HEK293 (cell line): Measurements from ENCODE around the gene UNC119.

Experiments used
- KLF10 ChIP-seq: fragments of 450-650 bp; IDR thresholded peaks from 2 replicates; pipeline ENCODE4 v1.5.1; 2018; ENCODE audit warnings: missing biosample characterization, mild to moderate bottlenecking, missing genetic modification characterization
- KLF16 ChIP-seq: fragments of 450-650 bp; formaldehyde crosslinking; IDR thresholded peaks from 2 replicates; pipeline ENCODE4 v1.5.1; 2017; ENCODE audit warnings: missing biosample characterization, missing genetic modification characterization
- SCRT2 ChIP-seq: fragments of 450-650 bp; formaldehyde crosslinking; IDR thresholded peaks from 2 replicates; pipeline ENCODE4 v1.5.1; 2016; ENCODE audit warnings: missing biosample characterization, missing genetic modification characterization
- SETDB1 ChIP-seq: IDR thresholded peaks from one replicate; pipeline ENCODE4 v1.6.1; 2017; ENCODE audit warnings: mild to moderate bottlenecking, low read length, moderate library complexity, mixed read lengths; ENCODE audit not compliant: insufficient read length
- ZBTB48 ChIP-seq: fragments of 450-650 bp; formaldehyde crosslinking; IDR thresholded peaks from 2 replicates; pipeline ENCODE4 v1.5.1; 2016; ENCODE audit warnings: missing biosample characterization, missing genetic modification characterization
- ZFP3 ChIP-seq: fragments of 450-650 bp; formaldehyde crosslinking; IDR thresholded peaks from 2 replicates; pipeline ENCODE4 v1.5.1; 2016; ENCODE audit warnings: low read depth, missing biosample characterization, missing genetic modification characterization
- ZIC2 ChIP-seq: fragments of 450-650 bp; formaldehyde crosslinking; IDR thresholded peaks from 2 replicates; pipeline ENCODE4 v1.5.1; 2016; ENCODE audit warnings: missing biosample characterization, missing genetic modification characterization
- ZNF138 ChIP-seq: fragments of 450-650 bp; formaldehyde crosslinking; IDR thresholded peaks from 2 replicates; pipeline ENCODE4 v1.5.1; 2016; ENCODE audit warnings: missing biosample characterization, missing genetic modification characterization, borderline replicate concordance
- ZNF169 ChIP-seq: fragments of 450-650 bp; formaldehyde crosslinking; IDR thresholded peaks from 2 replicates; pipeline ENCODE4 v1.5.1; 2016; ENCODE audit warnings: missing biosample characterization, missing genetic modification characterization
- ZNF184 ChIP-seq: fragments of 450-650 bp; IDR thresholded peaks from 2 replicates; pipeline ENCODE4 v1.5.1; 2018; ENCODE audit warnings: missing biosample characterization, mild to moderate bottlenecking, missing genetic modification characterization
- ZNF221 ChIP-seq: fragments of 450-650 bp; formaldehyde crosslinking; IDR thresholded peaks from 2 replicates; pipeline ENCODE4 v1.5.1; 2017; ENCODE audit warnings: missing biosample characterization, missing genetic modification characterization, borderline replicate concordance
- ZNF274 ChIP-seq, 2 experiments: fragments of 200-500 bp in 1 of 2; fragments of 450-650 bp in 1 of 2; sonication (Bioruptor generic) in 1 of 2; formaldehyde crosslinking in 1 of 2; IDR thresholded peaks; 2 replicates each; pipeline versions ENCODE4 v1.5.1 to v1.6.1; 2014 to 2016; ENCODE audit warnings: borderline replicate concordance in 1 of 2, inconsistent platforms in 1 of 2, low read length in 1 of 2, missing biosample characterization in 1 of 2, missing genetic modification characterization in 1 of 2
- ZNF335 ChIP-seq: fragments of 450-650 bp; formaldehyde crosslinking; conservative IDR thresholded peaks from 2 replicates; pipeline ENCODE4 v1.5.1; 2016; ENCODE audit warnings: missing biosample characterization, missing genetic modification characterization
- ZNF341 ChIP-seq: fragments of 450-650 bp; formaldehyde crosslinking; IDR thresholded peaks from 2 replicates; pipeline ENCODE4; 2016; ENCODE audit warnings: low read depth, missing biosample characterization, missing genetic modification characterization
- ZNF473 ChIP-seq: fragments of 450-650 bp; formaldehyde crosslinking; IDR thresholded peaks from 2 replicates; pipeline ENCODE4 v1.5.1; 2017; ENCODE audit warnings: missing biosample characterization, missing genetic modification characterization
- ZNF48 ChIP-seq: fragments of 450-650 bp; formaldehyde crosslinking; IDR thresholded peaks from 2 replicates; pipeline ENCODE4 v1.5.1; 2016; ENCODE audit warnings: missing biosample characterization, missing genetic modification characterization
- ZNF558 ChIP-seq: fragments of 450-650 bp; formaldehyde crosslinking; IDR thresholded peaks from 2 replicates; pipeline ENCODE4 v1.5.1; 2016; ENCODE audit warnings: missing biosample characterization, missing genetic modification characterization
- ZNF600 ChIP-seq: fragments of 450-650 bp; formaldehyde crosslinking; IDR thresholded peaks from 2 replicates; pipeline ENCODE4 v1.5.1; 2016; ENCODE audit warnings: missing biosample characterization, missing genetic modification characterization
- ZNF610 ChIP-seq: fragments of 450-650 bp; formaldehyde crosslinking; IDR thresholded peaks from 2 replicates; pipeline ENCODE4 v1.5.1; 2016; ENCODE audit warnings: missing biosample characterization, missing genetic modification characterization, borderline replicate concordance
- ZNF629 ChIP-seq: fragments of 450-650 bp; formaldehyde crosslinking; IDR thresholded peaks from 2 replicates; pipeline ENCODE4 v1.5.1; 2017; ENCODE audit warnings: missing biosample characterization, missing genetic modification characterization
- ZNF660 ChIP-seq: fragments of 450-650 bp; IDR thresholded peaks from 2 replicates; pipeline ENCODE4 v1.5.1; 2018; ENCODE audit warnings: missing biosample characterization, mild to moderate bottlenecking, missing genetic modification characterization
- ZNF747 ChIP-seq: fragments of 450-650 bp; formaldehyde crosslinking; IDR thresholded peaks from 2 replicates; pipeline ENCODE4 v1.5.1; 2016; ENCODE audit warnings: missing biosample characterization, missing genetic modification characterization
- ZNF777 ChIP-seq: fragments of 450-650 bp; formaldehyde crosslinking; IDR thresholded peaks from 2 replicates; pipeline ENCODE4 v1.5.1; 2017; ENCODE audit warnings: missing biosample characterization, missing genetic modification characterization, borderline replicate concordance
- ZNF785 ChIP-seq: fragments of 450-650 bp; formaldehyde crosslinking; IDR thresholded peaks from 2 replicates; pipeline ENCODE4 v1.5.1; 2016; ENCODE audit warnings: missing biosample characterization, missing genetic modification characterization
- ZNF791 ChIP-seq: fragments of 450-650 bp; formaldehyde crosslinking; IDR thresholded peaks from 2 replicates; pipeline ENCODE4 v1.5.1; 2016; ENCODE audit warnings: missing biosample characterization, missing genetic modification characterization
- ZNF830 ChIP-seq: fragments of 450-650 bp; IDR thresholded peaks from 2 replicates; pipeline ENCODE4 v1.5.0; 2018; ENCODE audit warnings: missing biosample characterization, missing genetic modification characterization, low read depth, mild to moderate bottlenecking, moderate library complexity
- ZNF843 ChIP-seq: fragments of 450-650 bp; formaldehyde crosslinking; IDR thresholded peaks from 2 replicates; pipeline ENCODE4 v1.5.1; 2016; ENCODE audit warnings: missing biosample characterization, missing genetic modification characterization
- TF ChIP-seq, protein P1 (sequence below): fragments of 450-650 bp; formaldehyde crosslinking; IDR thresholded peaks from 2 replicates; pipeline ENCODE4 v1.5.1; 2016; ENCODE audit warnings: missing biosample characterization, missing genetic modification characterization
- TF ChIP-seq, protein P2 (sequence below): fragments of 450-650 bp; formaldehyde crosslinking; IDR thresholded peaks from 2 replicates; pipeline ENCODE4 v1.5.1; 2016; ENCODE audit warnings: missing biosample characterization, missing genetic modification characterization
- TF ChIP-seq, protein P3 (sequence below): fragments of 450-650 bp; formaldehyde crosslinking; IDR thresholded peaks from 2 replicates; pipeline ENCODE4 v1.5.1; 2016; ENCODE audit warnings: missing biosample characterization, missing genetic modification characterization
- TF ChIP-seq, protein P4 (sequence below): IDR thresholded peaks from 2 replicates; pipeline ENCODE4 v1.6.1; 2011; ENCODE audit warnings: mild to moderate bottlenecking, low read depth, low read length, borderline replicate concordance
- TF ChIP-seq, protein P5 (sequence below): fragments of 450-650 bp; formaldehyde crosslinking; IDR thresholded peaks from 2 replicates; pipeline ENCODE4 v1.5.1; 2016; ENCODE audit warnings: missing biosample characterization, missing genetic modification characterization

The UNC119 gene

DNA sequence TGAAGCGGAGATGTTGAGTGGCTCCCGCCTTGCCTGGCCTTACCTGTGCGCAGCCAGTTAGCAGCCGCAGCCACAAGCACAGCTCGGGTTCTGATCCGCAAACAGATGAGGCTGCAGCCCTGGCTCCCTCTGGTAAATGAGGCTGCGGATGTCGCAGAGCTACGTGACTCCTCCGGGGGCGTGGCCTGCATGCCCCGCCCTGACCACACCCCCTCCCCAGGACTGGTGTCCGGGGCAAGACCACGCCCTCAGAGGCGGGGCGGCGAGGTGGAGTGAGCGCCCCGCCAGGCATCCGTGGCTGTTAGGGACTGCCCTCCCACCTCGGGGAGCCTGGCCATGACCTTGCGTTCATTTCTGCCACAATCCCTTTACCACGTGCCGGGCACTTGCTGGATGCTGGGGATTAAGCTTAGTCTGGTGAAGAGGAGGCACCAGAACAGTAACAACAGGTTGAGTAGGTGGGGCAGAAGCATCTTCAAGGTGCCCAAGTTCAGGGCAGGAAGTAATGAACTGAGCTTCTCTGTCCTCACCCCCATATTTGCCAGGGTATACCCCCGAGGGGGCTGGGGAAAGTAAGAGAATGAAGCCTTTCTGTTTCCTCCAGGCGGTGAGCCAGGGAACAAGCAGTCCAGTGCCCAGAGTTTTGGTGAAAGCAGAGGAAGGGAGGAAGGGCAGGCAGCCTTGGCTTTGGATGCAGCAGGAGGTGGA lies 24.5 kb upstream of the UNC119 start, which contains the start of gene ALDOC (continued):
- TF ChIP-seq ZNF221 (tag by site-specific recombination): no peak
- TF ChIP-seq ZIC2: no peak
- no peak for TF ChIP-seq ZNF791 (tag by site-specific recombination)
- no peak for TF ChIP-seq KLF16 (tag by site-specific recombination)
- TF ChIP-seq SCRT2 (tag by site-specific recombination): peak; percentile 84
- TF ChIP-seq ZNF169 (tag by site-specific recombination): no peak
- no peak for TF ChIP-seq ZNF138
- no peak for TF ChIP-seq ZNF660 (tag by site-specific recombination)
- no peak for TF ChIP-seq ZNF558 (tag by site-specific recombination)
- TF ChIP-seq ZNF600 (tag by site-specific recombination): peak; percentile 49; the same call in 1 of the 2 replicates
- TF ChIP-seq, protein P1, sequence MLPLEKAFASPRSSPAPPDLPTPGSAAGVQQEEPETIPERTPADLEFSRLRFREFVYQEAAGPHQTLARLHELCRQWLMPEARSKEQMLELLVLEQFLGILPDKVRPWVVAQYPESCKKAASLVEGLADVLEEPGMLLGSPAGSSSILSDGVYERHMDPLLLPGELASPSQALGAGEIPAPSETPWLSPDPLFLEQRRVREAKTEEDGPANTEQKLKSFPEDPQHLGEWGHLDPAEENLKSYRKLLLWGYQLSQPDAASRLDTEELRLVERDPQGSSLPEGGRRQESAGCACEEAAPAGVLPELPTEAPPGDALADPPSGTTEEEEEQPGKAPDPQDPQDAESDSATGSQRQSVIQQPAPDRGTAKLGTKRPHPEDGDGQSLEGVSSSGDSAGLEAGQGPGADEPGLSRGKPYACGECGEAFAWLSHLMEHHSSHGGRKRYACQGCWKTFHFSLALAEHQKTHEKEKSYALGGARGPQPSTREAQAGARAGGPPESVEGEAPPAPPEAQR: no peak
- peak; percentile 91 for TF ChIP-seq ZNF341 (tag by site-specific recombination)
- peak; percentile 80 for TF ChIP-seq ZBTB48 (tag by site-specific recombination)
- TF ChIP-seq KLF10 (tag by site-specific recombination): peak; percentile 86; the same call in 1 of the 2 replicates
- peak; percentile 26; the same call in 1 of the 2 replicates for TF ChIP-seq ZNF629 (tag by site-specific recombination)
- TF ChIP-seq ZNF777 (tag by site-specific recombination): no peak
- TF ChIP-seq, protein P2, sequence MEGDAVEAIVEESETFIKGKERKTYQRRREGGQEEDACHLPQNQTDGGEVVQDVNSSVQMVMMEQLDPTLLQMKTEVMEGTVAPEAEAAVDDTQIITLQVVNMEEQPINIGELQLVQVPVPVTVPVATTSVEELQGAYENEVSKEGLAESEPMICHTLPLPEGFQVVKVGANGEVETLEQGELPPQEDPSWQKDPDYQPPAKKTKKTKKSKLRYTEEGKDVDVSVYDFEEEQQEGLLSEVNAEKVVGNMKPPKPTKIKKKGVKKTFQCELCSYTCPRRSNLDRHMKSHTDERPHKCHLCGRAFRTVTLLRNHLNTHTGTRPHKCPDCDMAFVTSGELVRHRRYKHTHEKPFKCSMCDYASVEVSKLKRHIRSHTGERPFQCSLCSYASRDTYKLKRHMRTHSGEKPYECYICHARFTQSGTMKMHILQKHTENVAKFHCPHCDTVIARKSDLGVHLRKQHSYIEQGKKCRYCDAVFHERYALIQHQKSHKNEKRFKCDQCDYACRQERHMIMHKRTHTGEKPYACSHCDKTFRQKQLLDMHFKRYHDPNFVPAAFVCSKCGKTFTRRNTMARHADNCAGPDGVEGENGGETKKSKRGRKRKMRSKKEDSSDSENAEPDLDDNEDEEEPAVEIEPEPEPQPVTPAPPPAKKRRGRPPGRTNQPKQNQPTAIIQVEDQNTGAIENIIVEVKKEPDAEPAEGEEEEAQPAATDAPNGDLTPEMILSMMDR (tag by site-specific recombination): no peak
- no peak for TF ChIP-seq ZNF830 (tag by site-specific recombination)
- no peak for TF ChIP-seq SETDB1
- TF ChIP-seq ZNF274 (IDR thresholded peaks at IDR 0.05; ENCODE audit: low read length): no peak
- no peak for TF ChIP-seq ZNF274 (tag by site-specific recombination; IDR thresholded peaks at IDR 0.05; ENCODE audit: borderline replicate concordance)
- TF ChIP-seq, protein P3, sequence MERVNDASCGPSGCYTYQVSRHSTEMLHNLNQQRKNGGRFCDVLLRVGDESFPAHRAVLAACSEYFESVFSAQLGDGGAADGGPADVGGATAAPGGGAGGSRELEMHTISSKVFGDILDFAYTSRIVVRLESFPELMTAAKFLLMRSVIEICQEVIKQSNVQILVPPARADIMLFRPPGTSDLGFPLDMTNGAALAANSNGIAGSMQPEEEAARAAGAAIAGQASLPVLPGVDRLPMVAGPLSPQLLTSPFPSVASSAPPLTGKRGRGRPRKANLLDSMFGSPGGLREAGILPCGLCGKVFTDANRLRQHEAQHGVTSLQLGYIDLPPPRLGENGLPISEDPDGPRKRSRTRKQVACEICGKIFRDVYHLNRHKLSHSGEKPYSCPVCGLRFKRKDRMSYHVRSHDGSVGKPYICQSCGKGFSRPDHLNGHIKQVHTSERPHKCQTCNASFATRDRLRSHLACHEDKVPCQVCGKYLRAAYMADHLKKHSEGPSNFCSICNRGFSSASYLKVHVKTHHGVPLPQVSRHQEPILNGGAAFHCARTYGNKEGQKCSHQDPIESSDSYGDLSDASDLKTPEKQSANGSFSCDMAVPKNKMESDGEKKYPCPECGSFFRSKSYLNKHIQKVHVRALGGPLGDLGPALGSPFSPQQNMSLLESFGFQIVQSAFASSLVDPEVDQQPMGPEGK (tag by site-specific recombination): peak; percentile 67; the same call in 1 of the 2 replicates
- TF ChIP-seq ZNF473 (tag by site-specific recombination): no peak
- TF ChIP-seq ZNF785 (tag by site-specific recombination): no peak
- TF ChIP-seq, protein P4, sequence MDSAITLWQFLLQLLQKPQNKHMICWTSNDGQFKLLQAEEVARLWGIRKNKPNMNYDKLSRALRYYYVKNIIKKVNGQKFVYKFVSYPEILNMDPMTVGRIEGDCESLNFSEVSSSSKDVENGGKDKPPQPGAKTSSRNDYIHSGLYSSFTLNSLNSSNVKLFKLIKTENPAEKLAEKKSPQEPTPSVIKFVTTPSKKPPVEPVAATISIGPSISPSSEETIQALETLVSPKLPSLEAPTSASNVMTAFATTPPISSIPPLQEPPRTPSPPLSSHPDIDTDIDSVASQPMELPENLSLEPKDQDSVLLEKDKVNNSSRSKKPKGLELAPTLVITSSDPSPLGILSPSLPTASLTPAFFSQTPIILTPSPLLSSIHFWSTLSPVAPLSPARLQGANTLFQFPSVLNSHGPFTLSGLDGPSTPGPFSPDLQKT: no peak
- TF ChIP-seq ZFP3 (tag by site-specific recombination): no peak
- TF ChIP-seq ZNF335 (tag by site-specific recombination): no peak
- no peak for TF ChIP-seq ZNF184 (tag by site-specific recombination)
- no peak for TF ChIP-seq ZNF48
- TF ChIP-seq ZNF610 (tag by site-specific recombination): no peak
- TF ChIP-seq ZNF747 (tag by site-specific recombination): no peak
- TF ChIP-seq, protein P5, sequence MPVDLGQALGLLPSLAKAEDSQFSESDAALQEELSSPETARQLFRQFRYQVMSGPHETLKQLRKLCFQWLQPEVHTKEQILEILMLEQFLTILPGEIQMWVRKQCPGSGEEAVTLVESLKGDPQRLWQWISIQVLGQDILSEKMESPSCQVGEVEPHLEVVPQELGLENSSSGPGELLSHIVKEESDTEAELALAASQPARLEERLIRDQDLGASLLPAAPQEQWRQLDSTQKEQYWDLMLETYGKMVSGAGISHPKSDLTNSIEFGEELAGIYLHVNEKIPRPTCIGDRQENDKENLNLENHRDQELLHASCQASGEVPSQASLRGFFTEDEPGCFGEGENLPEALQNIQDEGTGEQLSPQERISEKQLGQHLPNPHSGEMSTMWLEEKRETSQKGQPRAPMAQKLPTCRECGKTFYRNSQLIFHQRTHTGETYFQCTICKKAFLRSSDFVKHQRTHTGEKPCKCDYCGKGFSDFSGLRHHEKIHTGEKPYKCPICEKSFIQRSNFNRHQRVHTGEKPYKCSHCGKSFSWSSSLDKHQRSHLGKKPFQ: no peak
- TF ChIP-seq ZNF843 (tag by site-specific recombination): no peak
